Astrocyte (in vitro differentiated cells and primary cell): ENCODE results near the gene CDK14.

Experiments used
- EZH2 ChIP-seq: IDR thresholded peaks from 2 replicates; pipeline ENCODE4 v1.6.1; 2012; ENCODE audit warnings: mild to moderate bottlenecking, low read length, inconsistent platforms; ENCODE audit not compliant: insufficient read depth
- TF ChIP-seq, protein P1 (sequence below): IDR thresholded peaks from 2 replicates; pipeline ENCODE4 v1.5.1; 2011; ENCODE audit warnings: low read depth, mild to moderate bottlenecking, inconsistent platforms, low read length, moderate library complexity; ENCODE audit not compliant: insufficient read depth

- TF ChIP-seq, protein P1, sequence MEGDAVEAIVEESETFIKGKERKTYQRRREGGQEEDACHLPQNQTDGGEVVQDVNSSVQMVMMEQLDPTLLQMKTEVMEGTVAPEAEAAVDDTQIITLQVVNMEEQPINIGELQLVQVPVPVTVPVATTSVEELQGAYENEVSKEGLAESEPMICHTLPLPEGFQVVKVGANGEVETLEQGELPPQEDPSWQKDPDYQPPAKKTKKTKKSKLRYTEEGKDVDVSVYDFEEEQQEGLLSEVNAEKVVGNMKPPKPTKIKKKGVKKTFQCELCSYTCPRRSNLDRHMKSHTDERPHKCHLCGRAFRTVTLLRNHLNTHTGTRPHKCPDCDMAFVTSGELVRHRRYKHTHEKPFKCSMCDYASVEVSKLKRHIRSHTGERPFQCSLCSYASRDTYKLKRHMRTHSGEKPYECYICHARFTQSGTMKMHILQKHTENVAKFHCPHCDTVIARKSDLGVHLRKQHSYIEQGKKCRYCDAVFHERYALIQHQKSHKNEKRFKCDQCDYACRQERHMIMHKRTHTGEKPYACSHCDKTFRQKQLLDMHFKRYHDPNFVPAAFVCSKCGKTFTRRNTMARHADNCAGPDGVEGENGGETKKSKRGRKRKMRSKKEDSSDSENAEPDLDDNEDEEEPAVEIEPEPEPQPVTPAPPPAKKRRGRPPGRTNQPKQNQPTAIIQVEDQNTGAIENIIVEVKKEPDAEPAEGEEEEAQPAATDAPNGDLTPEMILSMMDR: no peak
- TF ChIP-seq EZH2: no peak
Observed at GRCh38 chr7:90552521-90552920, 43.6 kb upstream of the CDK14 start.
